CD4-positive, alpha-beta T cell treated with Interleukin-1 beta for 1 hour (primary cell): Measurements from ENCODE around the gene TLX1.

Experiments used
- DNase-seq, 2 donors: peaks; one replicate each; pipeline ENCODE4 v3.0.0-alpha.2; 2020 to 2022

Gene TLX1

GRCh38 chr10:101130984-101131961 is at the start of gene TLX1:
Gene TLX1 (plus strand): TSS chr10:101131300. CDS start chr10:101131542, 242 bp downstream.
- no peak for DNase-seq

DNA sequence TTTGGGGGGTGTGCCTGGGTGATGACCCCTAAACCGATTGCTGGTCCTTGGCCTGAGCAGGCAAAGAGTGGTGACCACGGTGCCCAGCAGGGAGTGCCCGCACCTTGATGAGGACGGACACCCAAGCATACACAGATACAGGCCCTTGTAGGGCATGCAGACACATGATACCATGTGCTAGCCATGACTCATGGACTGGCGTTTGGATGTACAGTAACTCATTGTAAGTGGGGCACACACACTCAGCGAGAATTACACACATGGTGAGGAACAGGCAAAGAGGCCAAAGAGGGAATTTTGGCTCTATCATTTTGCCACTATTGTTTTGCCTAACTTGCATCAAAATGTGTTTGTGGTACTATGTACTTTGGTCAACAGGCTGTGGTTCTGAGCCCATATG is 45.3 kb upstream of the TLX1 start:
- DNase-seq: no peak

- DNase-seq: no peak
These were observed 43.7 kb upstream of the TLX1 start for GRCh38 chr10:101087376-101087775.

- DNase-seq: no peak
These were observed 43.1 kb upstream of the TLX1 start for GRCh38 chr10:101087965-101088364.

DNA sequence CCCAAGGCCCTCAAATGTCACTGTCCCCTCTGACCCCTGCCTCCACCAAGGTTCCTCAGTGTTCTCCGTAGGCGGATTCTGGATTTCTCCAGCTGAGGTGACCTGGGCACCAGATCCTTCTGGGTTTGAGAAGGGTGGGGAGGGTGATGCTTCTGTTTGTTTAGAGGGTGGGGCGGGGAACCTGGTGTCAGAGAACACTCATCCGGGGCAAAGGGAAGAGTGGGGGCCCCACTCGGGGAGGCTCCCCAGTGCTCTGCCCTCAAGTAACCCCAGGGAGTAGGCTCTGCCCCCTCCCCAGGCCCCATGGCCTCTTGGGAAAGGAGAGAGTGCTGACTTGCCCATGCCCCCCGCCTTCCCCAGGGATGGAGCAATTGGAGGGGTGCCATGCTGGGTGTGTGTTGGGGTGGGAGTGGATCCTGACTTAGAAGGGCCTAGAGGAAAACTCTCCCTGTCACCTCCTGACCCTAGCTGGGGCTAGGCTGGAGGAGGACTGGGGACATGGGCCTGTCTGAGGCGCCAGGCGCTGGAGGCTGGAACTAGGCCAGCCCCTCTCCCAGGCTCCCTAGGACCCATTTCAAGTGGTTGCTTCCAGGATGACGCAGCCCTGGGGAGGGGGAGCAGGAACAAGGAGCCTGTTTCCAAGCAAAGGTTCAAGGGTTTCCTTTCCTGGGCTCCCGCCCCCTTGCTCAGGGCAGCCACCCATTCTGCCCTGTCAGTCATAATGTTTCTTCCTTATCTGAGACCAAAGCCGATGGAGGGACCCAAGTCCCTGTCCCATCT is 41.4 kb upstream of the TLX1 start:
- DNase-seq: no peak

DNA sequence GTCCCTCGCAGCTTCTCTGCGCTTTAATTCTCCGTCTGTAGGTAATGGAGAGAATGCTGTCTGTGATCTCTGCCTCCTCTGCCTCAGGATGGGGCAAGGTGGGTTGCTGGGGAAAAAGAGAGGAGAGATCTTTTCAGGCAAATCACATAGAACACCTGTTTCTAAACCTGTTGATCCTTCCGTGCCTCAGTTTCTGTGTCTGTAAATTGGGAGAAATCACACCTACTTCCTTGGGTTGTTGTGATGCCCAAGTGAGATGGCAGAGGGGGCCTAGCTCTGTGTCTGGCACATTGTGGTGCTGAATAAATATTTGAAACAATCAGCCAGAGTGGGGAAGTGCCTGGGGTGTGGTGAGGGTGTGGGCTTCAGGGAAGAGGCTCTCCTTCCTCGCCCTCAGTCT is 40.5 kb upstream of the TLX1 start:
- no peak for DNase-seq

- no peak for DNase-seq
These were observed 39.4 kb upstream of the TLX1 start for GRCh38 chr10:101091546-101092290.

DNA sequence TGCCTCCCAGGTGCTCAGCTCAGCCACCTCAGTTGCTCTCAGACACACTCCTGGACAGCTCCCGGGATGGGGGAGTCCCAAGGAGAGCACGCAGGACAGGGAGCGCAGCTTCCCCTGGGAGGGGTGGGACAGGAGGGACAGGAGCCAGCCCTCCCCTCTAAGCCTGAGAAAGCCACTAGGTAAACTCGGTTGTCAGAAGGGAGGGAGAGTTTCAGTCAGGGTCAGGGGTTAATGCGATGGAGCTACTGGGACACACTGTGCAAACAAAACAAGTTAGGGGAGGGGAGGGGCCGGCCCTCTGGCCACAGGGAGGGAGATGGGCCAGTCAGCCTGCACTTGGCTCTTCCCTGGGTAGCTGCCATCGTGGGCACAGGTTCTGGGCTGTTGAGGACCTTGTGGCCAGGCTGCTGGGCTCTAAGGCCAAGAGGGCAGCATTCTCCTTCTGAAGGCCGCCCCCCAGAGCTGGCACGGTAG is 38.2 kb upstream of the TLX1 start:
- DNase-seq: no peak

- no peak for DNase-seq
These were observed 36.8 kb upstream of the TLX1 start for GRCh38 chr10:101094121-101094879.

DNA sequence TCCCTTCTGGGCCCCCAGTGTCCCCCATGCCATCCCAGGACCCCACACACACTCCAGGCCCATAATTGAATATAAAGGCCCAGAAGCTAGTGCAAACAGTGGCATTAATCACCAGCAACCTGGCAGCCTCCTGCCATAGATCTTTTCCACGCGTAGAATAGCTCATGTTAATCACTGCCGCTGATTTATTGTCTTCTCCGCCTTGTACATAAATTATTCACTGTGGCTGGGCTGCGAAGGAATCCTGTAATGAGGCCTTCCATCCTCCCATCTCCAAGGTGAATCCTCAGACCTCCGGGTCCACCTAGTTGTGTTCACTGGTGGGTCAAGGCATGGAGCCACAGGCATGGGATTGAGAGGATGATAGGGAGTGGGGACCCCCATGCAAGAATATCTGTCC is 36.1 kb upstream of the TLX1 start:
- DNase-seq: no peak

- DNase-seq: peak; percentile 68 to 71
These were observed 35.4 kb upstream of the TLX1 start for GRCh38 chr10:101095550-101096213.

- no peak for DNase-seq
These were observed 34.7 kb upstream of the TLX1 start for GRCh38 chr10:101096378-101096777.

DNA sequence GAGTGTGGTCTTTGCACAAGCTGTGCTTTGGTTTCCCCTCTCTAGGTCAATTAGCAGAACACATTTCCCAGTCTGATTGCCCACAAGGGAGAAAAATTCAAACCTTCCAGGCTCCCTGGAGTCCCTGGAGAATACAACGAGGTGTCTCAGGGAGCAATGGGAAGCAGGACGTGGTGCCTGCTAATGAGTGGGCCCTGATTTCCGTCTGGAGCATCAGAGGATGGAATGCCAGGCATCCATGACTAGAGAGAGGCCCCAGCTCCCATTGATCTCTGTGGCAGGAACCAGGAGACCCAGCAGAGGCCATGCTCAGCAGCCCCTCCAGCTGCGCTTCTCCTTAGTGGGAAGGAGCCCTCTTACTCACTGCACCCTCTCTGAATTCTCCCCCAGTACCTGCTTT is 33.2 kb upstream of the TLX1 start:
- DNase-seq: no peak

DNA sequence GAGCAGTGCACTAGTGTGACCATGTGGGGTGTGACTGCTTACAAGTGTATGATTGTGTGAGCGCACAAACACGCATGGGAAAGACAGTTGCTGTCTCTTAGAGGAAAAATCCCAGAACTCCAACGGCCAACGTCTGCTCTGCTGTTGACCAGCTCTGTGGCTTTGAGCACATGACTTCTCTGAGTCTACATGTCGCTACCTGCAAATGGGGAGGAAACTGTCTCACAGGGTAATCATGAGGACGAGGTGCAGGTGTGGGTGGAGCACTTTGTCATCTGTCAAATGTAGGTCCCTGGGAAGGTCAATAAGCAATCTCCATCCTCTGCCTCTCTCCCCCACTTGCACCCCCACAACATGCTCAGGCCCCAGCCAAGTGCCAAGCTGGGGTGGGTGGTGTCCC is 31.2 kb upstream of the TLX1 start:
- no peak for DNase-seq

GRCh38 chr10:101101372-101101881 is 29.7 kb upstream of the TLX1 start:
- no peak for DNase-seq

DNA sequence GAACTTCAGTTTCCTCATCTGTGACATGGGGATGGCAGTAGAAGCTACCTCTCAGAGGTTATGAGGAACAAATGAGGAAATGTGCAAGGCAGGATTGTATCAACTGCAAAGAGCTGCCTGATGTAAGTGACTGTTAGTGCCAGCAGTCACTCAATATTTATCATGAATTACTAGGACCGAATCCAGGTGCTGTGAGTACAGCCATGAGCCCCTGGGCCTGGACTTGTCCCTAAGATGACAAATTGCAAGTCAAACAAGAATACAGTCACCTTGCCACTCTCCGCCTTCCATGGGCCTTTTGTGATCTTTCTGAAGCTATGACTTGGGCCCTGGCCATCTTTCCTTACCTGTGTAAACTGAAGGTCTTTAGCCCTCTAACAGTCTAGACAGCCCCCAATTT is 27.7 kb upstream of the TLX1 start:
- DNase-seq: no peak

DNA sequence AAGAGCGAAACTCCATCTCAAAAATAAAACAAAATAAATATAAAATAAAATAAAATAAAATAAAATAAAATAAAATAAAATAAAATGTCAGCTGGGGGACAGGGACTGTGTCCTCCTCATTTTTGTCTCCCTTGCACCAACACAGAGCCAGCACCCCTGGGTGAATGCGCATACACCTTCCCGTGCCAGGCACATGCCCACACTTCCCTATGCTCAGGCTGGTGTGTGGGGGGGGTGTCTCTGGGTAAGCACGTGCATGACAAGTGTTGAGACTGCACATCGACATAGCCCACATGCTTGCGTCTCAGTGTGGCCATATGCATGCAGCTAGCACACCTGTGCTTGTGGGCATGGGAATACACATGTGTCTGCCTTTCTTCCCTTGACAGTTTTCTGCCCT is 24.7 kb upstream of the TLX1 start:
- no peak for DNase-seq

DNA sequence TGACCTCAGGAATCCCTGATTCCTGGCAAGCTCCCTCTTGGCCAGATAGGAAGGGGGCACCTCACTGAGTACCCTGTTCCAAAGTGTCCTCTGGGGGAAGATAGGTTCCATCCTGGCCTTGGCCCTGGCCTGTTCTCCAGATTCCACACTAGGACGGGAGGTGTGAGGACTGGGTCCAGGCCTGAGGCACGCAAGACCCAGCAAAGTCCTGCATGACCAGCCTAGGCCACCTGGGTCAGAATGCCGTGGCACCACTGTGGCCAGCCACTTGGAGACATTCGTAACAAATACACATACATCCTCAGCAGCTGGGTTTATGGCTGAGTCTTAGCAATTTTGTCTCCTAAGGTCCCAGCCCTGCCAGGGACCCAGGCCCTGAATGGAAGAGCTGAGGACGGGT is 23.3 kb upstream of the TLX1 start:
- DNase-seq: no peak

DNA sequence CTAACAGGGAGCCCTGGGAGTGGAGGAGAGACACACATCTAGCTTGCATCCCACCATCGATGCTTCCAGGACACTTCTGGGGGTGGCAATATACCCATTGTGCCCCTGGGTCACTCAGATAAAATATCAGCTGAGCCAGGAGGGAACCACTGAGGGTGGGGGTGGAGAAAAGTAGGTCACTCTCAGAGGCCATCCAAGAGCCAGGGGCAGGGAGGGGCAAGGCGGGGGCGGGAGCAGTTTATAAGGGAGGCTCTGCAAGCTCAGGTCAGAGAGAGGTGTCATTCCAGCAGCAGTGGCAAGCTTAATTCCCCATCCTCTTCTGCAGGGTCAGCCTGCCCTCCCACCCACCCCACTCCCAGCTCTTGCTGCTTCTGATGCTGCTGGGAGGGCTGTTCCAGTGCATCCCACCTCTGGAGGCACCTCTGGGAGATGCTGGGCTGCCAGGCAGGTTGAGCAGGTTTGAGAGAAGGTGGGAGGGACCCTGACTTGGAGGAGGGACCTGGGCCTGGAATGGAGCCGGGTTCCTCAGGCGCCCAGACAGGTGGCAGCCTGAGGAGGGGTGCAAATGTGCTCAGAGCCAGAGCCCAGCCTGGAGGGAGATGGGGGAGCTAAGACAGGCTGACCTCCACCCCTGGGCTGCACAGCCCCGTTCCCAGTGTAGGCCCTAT is 20.1 kb upstream of the TLX1 start:
- no peak for DNase-seq

DNA sequence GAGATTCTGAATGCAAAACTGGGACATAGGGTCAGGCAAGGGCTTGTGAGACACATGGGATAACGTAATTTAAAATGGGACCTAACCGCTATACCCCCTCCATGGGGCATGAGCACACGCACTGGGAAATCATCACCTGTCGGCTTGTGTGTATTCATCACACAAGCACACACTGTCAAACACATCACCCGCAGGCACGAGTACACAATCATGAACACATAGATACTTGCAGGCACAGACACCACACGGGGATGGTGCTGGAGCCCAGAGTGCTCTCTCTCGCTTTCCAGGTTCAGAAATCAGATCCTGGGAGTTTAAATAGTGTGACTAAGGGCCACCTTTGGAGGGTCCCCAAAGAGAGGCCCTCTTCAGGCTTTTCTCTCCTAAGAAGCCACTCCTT is 19.6 kb upstream of the TLX1 start:
- no peak for DNase-seq
